ENCODE results near the gene OSTF1. TPM values are rescaled to one million over a fixed set of nuclear protein-coding genes. Genes with fewer than 3 reads are reported as not detected.

The OSTF1 gene
- total and polyA plus RNA-seq, 2 experiments from 2014 or later = 19.2 to 34.4 TPM

DNA sequence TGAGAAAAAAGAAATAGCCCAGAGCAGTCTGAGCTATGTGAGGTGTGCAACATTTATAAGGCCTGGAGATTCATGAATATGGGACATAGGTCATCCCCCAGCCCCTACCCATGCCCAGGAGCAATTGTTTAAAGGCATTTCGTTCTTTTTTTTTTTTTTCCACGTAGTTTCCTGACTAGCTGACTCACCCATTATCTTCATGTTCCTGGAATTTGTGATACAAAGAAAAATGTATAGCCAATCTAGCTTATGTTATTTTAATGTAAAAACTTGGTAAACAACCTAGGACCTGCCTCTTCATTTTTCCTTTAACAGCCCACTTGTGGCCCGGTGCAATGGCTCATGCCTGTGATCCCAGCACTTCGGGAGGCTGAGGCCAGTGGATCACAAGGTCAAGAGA lies 81.3 kb downstream of the OSTF1 start:
- Histone ChIP-seq H3K4me3 (no peak overlapping the region), H3K27me3 (no peaks in the 10 kb centered on the region), H3K4me1 (ENCODE audit: low read depth) (no peaks in the 10 kb centered on the region), H3K36me3 (no peaks in the 10 kb centered on the region), H3K9me3 (ENCODE audit: low read depth) (no peaks in the 10 kb centered on the region), H3K27ac (no peak overlapping the region)
- TF ChIP-seq, protein P1, sequence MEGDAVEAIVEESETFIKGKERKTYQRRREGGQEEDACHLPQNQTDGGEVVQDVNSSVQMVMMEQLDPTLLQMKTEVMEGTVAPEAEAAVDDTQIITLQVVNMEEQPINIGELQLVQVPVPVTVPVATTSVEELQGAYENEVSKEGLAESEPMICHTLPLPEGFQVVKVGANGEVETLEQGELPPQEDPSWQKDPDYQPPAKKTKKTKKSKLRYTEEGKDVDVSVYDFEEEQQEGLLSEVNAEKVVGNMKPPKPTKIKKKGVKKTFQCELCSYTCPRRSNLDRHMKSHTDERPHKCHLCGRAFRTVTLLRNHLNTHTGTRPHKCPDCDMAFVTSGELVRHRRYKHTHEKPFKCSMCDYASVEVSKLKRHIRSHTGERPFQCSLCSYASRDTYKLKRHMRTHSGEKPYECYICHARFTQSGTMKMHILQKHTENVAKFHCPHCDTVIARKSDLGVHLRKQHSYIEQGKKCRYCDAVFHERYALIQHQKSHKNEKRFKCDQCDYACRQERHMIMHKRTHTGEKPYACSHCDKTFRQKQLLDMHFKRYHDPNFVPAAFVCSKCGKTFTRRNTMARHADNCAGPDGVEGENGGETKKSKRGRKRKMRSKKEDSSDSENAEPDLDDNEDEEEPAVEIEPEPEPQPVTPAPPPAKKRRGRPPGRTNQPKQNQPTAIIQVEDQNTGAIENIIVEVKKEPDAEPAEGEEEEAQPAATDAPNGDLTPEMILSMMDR (IDR thresholded peaks at IDR 0.05; ENCODE audit: low read depth, low read length) = no peak
- peak in 1 of 2 donors; percentile 86 for DNase-seq (ENCODE audit: low read depth in 1 of 2, low spot score in 1 of 2)

DNA sequence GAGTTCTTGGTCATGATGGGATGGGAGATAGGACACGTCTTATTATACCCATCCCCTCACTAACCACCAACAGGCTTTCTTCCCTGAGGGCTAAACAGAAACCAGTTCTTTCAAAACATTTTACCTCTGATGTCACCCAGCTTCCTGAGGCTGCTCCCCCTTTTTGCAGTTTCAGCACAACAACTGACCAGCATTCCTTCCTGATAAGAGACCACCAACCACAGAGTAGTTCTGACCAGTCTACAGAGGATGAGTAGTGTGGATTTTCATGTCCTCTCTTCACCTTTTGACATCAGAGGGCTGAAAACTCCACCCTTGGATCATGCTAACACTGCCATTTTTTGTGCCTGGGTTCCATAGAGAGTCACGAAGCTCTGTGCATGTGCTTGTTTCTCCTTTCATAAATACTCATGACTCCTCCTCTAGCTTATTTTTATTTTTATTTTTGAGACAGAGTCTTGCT lies 82.6 kb downstream of the OSTF1 start:
- H3K9me3 ChIP-seq (ENCODE audit: low read depth) = no peaks in the 10 kb centered on the region
- H3K36me3 ChIP-seq = no peaks in the 10 kb centered on the region
- no peaks in the 10 kb centered on the region for H3K27me3 ChIP-seq
- TF ChIP-seq, protein P1 (IDR thresholded peaks at IDR 0.05; ENCODE audit: low read depth, low read length) = no peak
- no peaks in the 10 kb centered on the region for H3K4me1 ChIP-seq (ENCODE audit: low read depth)
- no peak overlapping the region for H3K27ac ChIP-seq
- no peak overlapping the region for H3K4me3 ChIP-seq
- peak in 1 of 2 donors; percentile 88 for DNase-seq (ENCODE audit: low read depth in 1 of 2, low spot score in 1 of 2)

DNA sequence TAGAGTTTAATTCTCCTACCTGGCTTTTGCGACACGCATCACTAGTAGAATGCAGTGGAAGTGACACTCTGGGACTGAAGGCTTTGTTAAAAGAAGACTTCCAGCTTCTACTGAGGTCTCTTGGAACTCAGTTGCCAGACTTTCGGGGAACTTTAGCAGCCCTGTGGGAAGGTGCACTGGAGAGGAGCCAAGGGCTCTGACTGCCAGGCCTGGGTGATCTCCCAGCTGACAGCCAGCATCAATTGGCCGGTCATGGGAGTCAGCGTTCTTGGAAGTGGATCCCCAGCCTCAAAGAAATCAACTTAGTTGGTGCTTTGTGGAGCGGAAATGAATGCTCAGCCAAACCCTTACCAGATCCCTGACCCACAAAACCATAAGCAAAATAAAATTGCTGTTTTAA lies 87.1 kb downstream of the OSTF1 start:
- no peak overlapping the region for H3K4me3 ChIP-seq

DNA sequence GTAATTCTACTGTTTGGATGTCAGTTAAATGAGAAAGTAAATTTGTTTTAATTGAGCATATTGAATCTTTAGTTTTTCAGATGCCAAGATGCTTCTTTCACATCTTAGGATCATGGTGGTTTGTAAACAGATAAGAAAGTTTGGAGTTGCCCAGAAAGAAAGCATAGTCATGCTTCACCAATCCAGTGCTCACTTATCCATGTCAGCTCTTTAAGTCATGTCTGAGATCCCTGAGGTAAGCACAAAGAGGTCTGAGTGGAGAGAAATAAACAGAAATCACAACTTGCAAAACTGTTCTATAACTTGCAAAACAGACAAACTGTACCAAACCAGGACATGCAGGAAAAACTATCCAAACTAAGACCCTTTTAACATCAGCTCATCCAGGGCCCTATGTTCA lies 87.7 kb downstream of the OSTF1 start:
- H3K27me3 ChIP-seq = no peaks in the 10 kb centered on the region
- TF ChIP-seq, protein P1 (IDR thresholded peaks at IDR 0.05; ENCODE audit: low read depth, low read length) = no peak
- H3K36me3 ChIP-seq = no peaks in the 10 kb centered on the region
- no peak overlapping the region for H3K4me3 ChIP-seq
- no peak overlapping the region for H3K27ac ChIP-seq
- no peak for DNase-seq (ENCODE audit: low read depth in 1 of 2, low spot score in 1 of 2)
- H3K4me1 ChIP-seq (ENCODE audit: low read depth) = no peaks in the 10 kb centered on the region
- no peaks in the 10 kb centered on the region for H3K9me3 ChIP-seq (ENCODE audit: low read depth)

More for the DNA sequence above, 87.1 kb downstream of the OSTF1 start:
- Histone ChIP-seq H3K36me3 (no peaks in the 10 kb centered on the region), H3K27me3 (no peaks in the 10 kb centered on the region), H3K9me3 (ENCODE audit: low read depth) (no peaks in the 10 kb centered on the region), H3K27ac (no peak overlapping the region), H3K4me1 (ENCODE audit: low read depth) (no peaks in the 10 kb centered on the region)
- TF ChIP-seq, protein P1 (IDR thresholded peaks at IDR 0.05; ENCODE audit: low read depth, low read length) = no peak
- no peak for DNase-seq (ENCODE audit: low read depth in 1 of 2, low spot score in 1 of 2)

DNA sequence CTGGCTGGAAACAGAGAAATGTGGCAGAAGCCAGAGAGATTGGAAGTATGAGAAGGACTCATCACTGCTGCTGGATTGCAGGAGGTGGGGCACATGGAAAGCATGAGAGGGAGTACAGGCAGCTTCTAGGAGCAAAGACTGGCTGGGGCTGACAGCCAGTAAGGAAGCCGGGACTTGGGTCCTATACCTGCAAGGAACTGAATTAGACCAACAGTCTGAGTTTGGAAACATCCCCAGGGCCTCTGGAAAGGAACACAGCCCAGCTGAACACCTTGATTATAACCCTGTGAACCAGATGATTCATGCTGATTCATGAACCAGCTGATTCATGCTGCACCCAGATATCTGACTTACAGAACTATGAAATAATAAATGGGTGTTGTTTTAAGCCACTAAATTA lies 93.4 kb downstream of the OSTF1 start:
- Histone ChIP-seq H3K9me3 (ENCODE audit: low read depth) (no peaks in the 10 kb centered on the region), H3K36me3 (no peaks in the 10 kb centered on the region), H3K27ac (no peak overlapping the region), H3K4me3 (no peak overlapping the region), H3K4me1 (ENCODE audit: low read depth) (no peaks in the 10 kb centered on the region), H3K27me3 (no peaks in the 10 kb centered on the region)
- TF ChIP-seq, protein P1 (IDR thresholded peaks at IDR 0.05; ENCODE audit: low read depth, low read length) = no peak
- peak in 1 of 2 donors; percentile 27 for DNase-seq (ENCODE audit: low read depth in 1 of 2, low spot score in 1 of 2)

DNA sequence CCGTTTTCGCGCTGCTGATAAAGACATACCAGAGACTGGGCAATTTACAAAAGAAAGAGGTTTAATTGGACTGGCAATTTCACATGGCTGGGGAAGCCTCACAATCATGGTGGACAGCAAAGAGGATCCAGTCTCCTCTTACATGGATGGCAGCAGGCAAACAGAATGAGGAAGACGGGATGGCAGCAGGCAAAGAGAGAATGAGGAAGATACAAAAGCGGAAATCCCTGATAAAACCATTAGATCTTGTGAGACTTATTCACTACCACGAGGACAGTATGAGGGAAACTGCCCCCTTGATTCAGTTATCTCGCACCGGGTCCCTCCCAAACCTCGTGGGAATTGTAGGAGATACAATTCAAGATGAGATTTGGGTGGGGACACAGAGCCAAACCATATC lies 95.0 kb downstream of the OSTF1 start:
- no peak for DNase-seq (ENCODE audit: low read depth in 1 of 2, low spot score in 1 of 2)
- Histone ChIP-seq H3K27ac (no peak overlapping the region), H3K4me3 (no peak overlapping the region), H3K36me3 (no peaks in the 10 kb centered on the region), H3K4me1 (ENCODE audit: low read depth) (no peaks in the 10 kb centered on the region), H3K9me3 (ENCODE audit: low read depth) (no peaks in the 10 kb centered on the region), H3K27me3 (no peaks in the 10 kb centered on the region)
- TF ChIP-seq, protein P1 (IDR thresholded peaks at IDR 0.05; ENCODE audit: low read depth, low read length) = no peak
